Measurements from ENCODE around the gene NEURL2. TPM values are rescaled to one million over a fixed set of nuclear protein-coding genes. Genes with fewer than 3 reads are reported as not detected.

NEURL2 gene
- total RNA-seq, 2 donors from 2014 or later: 9.8 to 11.3 TPM

DNA sequence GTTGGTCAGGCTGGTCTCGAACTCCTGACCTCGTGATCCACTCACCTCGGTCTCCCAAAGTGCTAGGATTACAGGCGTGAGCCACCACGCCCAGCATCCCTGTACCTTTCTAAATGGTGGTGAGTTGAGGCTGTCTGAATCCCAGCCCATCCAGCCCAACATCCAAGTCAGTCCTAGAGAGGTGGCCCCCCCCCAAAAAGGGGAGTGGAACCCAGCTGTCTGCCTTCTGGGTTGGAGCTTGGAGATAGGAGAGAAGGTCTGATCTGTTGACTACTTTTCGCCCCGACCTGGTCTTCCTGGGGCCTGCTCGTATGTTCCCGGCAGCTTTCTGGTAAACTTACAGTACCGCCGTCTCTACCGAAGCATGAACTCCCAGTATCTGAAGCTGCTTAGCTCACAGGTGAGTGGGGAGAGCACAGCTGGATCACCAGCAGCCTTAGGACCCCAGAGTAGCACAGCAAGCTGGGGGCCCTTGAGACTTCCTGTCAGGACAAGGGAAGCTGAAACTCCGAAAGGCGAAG lies 5.7 kb upstream of the NEURL2 start:
- peaks cover 4% of the 10 kb centered on the region for H3K4me1 ChIP-seq (replicated peaks)
- no peak overlapping the region for H3K27ac ChIP-seq
- intact Hi-C loops (cut with DNase I): loop anchor here (10.0 kb wide), 1 partner anchor 68 kb away; no protein-coding TSS in a partner anchor
- H3K4me3 ChIP-seq: no peak overlapping the region
- no peaks in the 10 kb centered on the region for H3K27me3 ChIP-seq (replicated peaks; ENCODE audit: insufficient read depth)
- no peaks in the 10 kb centered on the region for H3K9me3 ChIP-seq
- TF ChIP-seq POLR2A (IDR thresholded peaks at IDR 0.05) (no peak), POLR2AphosphoS5 (IDR thresholded peaks at IDR 0.05) (no peak)
- TF ChIP-seq, protein P1, sequence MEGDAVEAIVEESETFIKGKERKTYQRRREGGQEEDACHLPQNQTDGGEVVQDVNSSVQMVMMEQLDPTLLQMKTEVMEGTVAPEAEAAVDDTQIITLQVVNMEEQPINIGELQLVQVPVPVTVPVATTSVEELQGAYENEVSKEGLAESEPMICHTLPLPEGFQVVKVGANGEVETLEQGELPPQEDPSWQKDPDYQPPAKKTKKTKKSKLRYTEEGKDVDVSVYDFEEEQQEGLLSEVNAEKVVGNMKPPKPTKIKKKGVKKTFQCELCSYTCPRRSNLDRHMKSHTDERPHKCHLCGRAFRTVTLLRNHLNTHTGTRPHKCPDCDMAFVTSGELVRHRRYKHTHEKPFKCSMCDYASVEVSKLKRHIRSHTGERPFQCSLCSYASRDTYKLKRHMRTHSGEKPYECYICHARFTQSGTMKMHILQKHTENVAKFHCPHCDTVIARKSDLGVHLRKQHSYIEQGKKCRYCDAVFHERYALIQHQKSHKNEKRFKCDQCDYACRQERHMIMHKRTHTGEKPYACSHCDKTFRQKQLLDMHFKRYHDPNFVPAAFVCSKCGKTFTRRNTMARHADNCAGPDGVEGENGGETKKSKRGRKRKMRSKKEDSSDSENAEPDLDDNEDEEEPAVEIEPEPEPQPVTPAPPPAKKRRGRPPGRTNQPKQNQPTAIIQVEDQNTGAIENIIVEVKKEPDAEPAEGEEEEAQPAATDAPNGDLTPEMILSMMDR (IDR thresholded peaks at IDR 0.05): no peak
- no peaks in the 10 kb centered on the region for H3K36me3 ChIP-seq
- DNase-seq (ENCODE audit: low spot score): no peak
- 90% methylated on average over 14 of the region's 14 CpGs for WGBS

DNA sequence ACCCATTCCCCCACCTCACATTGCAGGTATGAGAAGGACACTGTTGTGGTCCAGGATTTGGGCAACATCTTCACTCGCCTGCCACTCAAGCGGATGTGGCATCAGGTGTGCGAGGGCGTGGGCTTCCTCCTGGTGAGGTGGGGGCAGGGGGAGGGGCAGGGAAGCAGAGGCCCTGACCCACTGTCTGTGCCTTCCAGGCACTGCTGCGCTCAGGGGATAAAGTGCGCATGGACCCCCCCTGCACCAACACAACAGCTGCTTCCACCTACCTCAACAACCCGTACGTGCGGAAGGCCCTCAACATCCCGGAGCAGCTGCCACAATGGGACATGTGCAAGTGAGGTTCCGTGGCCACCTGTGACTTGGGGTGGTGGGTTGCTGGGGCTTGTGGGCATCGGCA lies 3.8 kb upstream of the NEURL2 start:
- H3K27ac ChIP-seq: no peak overlapping the region
- DNase-seq (ENCODE audit: low spot score): no peak
- no peaks in the 10 kb centered on the region for H3K36me3 ChIP-seq
- intact Hi-C loops (cut with DNase I): loop anchor here (10.0 kb wide), 1 partner anchor 70 kb away; no protein-coding TSS in a partner anchor
- no peak for TF ChIP-seq POLR2AphosphoS5 (IDR thresholded peaks at IDR 0.05)
- TF ChIP-seq POLR2A (IDR thresholded peaks at IDR 0.05): no peak
- TF ChIP-seq, protein P1 (IDR thresholded peaks at IDR 0.05): no peak
- no peaks in the 10 kb centered on the region for H3K9me3 ChIP-seq
- peaks cover 6% of the 10 kb centered on the region for H3K4me1 ChIP-seq (replicated peaks)
- WGBS: 87% methylated on average over 11 of the region's 12 CpGs
- H3K27me3 ChIP-seq (replicated peaks; ENCODE audit: insufficient read depth): no peaks in the 10 kb centered on the region
- H3K4me3 ChIP-seq: no peak overlapping the region

DNA sequence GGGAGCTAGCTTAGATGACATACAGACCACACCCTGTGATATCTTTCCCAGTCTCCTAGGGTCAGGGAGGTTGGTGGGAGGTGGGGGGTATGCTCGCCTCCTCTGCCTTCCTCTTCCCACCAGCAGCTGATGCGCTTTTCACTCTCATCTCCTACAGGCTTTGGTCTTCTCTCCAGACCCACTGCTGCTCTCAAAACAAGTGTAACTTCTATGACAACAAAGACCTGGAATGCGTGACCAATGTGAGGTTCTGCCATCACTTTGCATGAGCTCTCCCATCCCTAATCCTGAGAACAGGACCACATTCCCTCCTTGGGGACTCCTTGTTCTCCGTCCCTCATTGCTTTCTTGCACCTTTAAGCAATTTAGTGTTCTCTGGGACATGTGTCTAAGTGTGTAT lies 2.8 kb upstream of the NEURL2 start:
- Histone ChIP-seq H3K27me3 (replicated peaks; ENCODE audit: insufficient read depth) (no peaks in the 10 kb centered on the region), H3K4me1 (replicated peaks) (peaks cover 6% of the 10 kb centered on the region), H3K27ac (no peak overlapping the region), H3K36me3 (no peaks in the 10 kb centered on the region), H3K9me3 (no peaks in the 10 kb centered on the region), H3K4me3 (no peak overlapping the region)
- no peak for DNase-seq (ENCODE audit: low spot score)
- intact Hi-C loops (cut with DNase I): loop anchor here (10.0 kb wide), 1 partner anchor 71 kb away; no protein-coding TSS in a partner anchor
- TF ChIP-seq, protein P1 (IDR thresholded peaks at IDR 0.05): no peak
- TF ChIP-seq POLR2A (IDR thresholded peaks at IDR 0.05) (no peak), POLR2AphosphoS5 (IDR thresholded peaks at IDR 0.05) (no peak)
- WGBS: 96% methylated on average over 4 of the region's 4 CpGs

DNA sequence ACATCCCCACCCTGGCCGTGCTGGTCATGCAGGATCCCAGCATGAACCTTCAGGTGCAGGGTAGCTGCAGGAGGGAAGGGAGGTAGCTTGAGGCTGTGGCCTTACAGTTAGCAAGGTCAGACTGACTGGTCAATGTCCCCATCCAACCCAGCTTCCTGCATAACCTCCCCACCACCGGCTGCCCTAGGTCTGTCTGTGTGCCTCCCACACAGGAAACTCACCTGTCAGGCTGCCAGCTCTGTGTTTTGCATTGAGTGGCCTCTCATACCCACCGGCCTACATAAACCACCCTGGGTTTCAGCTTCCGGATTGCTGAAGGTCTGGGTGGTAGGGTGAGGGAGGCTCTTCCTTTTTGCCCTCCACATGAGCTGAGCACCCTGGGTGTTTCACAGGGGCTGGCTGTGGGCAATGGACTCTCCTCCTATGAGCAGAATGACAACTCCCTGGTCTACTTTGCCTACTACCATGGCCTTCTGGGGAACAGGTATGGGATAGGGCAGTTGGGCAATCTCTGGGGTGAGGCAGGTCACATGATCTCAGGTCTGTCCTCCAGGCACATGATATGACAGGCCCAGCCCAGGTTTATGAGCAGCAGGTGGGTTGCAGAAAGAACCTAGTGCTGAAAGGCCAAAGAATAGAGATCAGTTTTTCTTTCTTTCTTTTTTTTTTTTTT lies 2.0 kb upstream of the NEURL2 start:
- no peak for TF ChIP-seq POLR2A (IDR thresholded peaks at IDR 0.05)
- TF ChIP-seq, protein P1 (IDR thresholded peaks at IDR 0.05): no peak
- no peak for TF ChIP-seq POLR2AphosphoS5 (IDR thresholded peaks at IDR 0.05)
- no peak for DNase-seq (ENCODE audit: low spot score)
- intact Hi-C loops (cut with DNase I): loop anchor here (10.0 kb wide), 1 partner anchor 72 kb away; no protein-coding TSS in a partner anchor

More for the DNA sequence above, 2.0 kb upstream of the NEURL2 start:
- H3K4me3 ChIP-seq: no peak overlapping the region
- no peak overlapping the region for H3K27ac ChIP-seq
- 80% methylated on average over 4 of the region's 4 CpGs for WGBS
- H3K4me1 ChIP-seq (replicated peaks): peaks cover 6% of the 10 kb centered on the region
- H3K9me3 ChIP-seq: no peaks in the 10 kb centered on the region
- H3K27me3 ChIP-seq (replicated peaks; ENCODE audit: insufficient read depth): no peaks in the 10 kb centered on the region
- H3K36me3 ChIP-seq: no peaks in the 10 kb centered on the region
